ENCODE results near the gene KCND3. TPM values are rescaled to one million over a fixed set of nuclear protein-coding genes. Genes with fewer than 3 reads are reported as not detected.

Gene KCND3
- total and polyA plus RNA-seq, 2 experiments from 2014 or later: 0.10 to 0.18 TPM

- no peak overlapping the region for H3K27ac ChIP-seq (ENCODE audit: low read depth)
- no peak overlapping the region for H3K4me3 ChIP-seq
- H3K9me3 Mint-ChIP-seq: no peaks in the 10 kb centered on the region
- H3K4me2 ChIP-seq: no peak overlapping the region
- H3F3A ChIP-seq (replicated peaks; ENCODE audit: low read depth): no peaks in the 10 kb centered on the region
- no peaks in the 10 kb centered on the region for H4K20me1 ChIP-seq (replicated peaks; ENCODE audit: insufficient read depth)
- no peak overlapping the region for H2AFZ ChIP-seq
- ATAC-seq (no peak), DNase-seq (ENCODE audit: low spot score) (no peak)
- H3K27ac Mint-ChIP-seq: no peak overlapping the region
- no peaks in the 10 kb centered on the region; the same call in 2 of the 3 replicates for H3K4me1 Mint-ChIP-seq
- no peaks in the 10 kb centered on the region for H3K27me3 ChIP-seq (ENCODE audit: insufficient read depth)
- TF ChIP-seq EZH2 (IDR thresholded peaks at IDR 0.05; ENCODE audit: low read depth, unreplicated experiment) (no peak), REST (IDR thresholded peaks at IDR 0.05; ENCODE audit: unreplicated experiment) (no peak), POLR2AphosphoS5 (IDR thresholded peaks at IDR 0.05; ENCODE audit: low read depth) (no peak), ZNF114 (CRISPR knock-in tag; IDR thresholded peaks at IDR 0.05) (no peak), ZNF462 (CRISPR knock-in tag; IDR thresholded peaks at IDR 0.05) (no peak), JUNB (IDR thresholded peaks at IDR 0.05; ENCODE audit: unreplicated experiment) (no peak), EZH2phosphoT487 (IDR thresholded peaks at IDR 0.05; ENCODE audit: unreplicated experiment) (no peak)
- no peaks in the 10 kb centered on the region for H3K4me1 ChIP-seq (ENCODE audit: insufficient read depth)
- 0 out of 2 replicates have a peak, but pooled peaks cover 4% of the 10 kb centered on the region for H3K9me2 ChIP-seq (ENCODE audit: insufficient read depth)
- H3K79me2 ChIP-seq (replicated peaks; ENCODE audit: insufficient read depth): no peaks in the 10 kb centered on the region
- peaks cover 7% of the 10 kb centered on the region for H3K27me3 Mint-ChIP-seq (ENCODE audit: insufficient read depth, low read depth, poor library complexity)
- no peaks in the 10 kb centered on the region; the same call in 2 of the 3 replicates for H3K36me3 Mint-ChIP-seq (ENCODE audit: low read depth)
- no peaks in the 10 kb centered on the region for H3K36me3 ChIP-seq (ENCODE audit: insufficient read depth)
- no peak overlapping the region for H3K4me3 Mint-ChIP-seq
These were observed 147.1 kb downstream of the KCND3 start for GRCh38 chr1:111842411-111842810.
